Stimulated activated CD8-positive, alpha-beta memory T cell treated with anti-CD3 and anti-CD28 coated beads, Interleukin-12 subunit alpha, Interleukin-12 subunit beta, amount 100 ng/mL, for 24 hours (primary cell): ENCODE data around the gene AQP4.

Experiments used
- DNase-seq: peaks from one replicate; pipeline ENCODE4 v3.0.0-alpha.2; 2020; ENCODE audit errors: extremely low read depth

AQP4 gene, protein sequence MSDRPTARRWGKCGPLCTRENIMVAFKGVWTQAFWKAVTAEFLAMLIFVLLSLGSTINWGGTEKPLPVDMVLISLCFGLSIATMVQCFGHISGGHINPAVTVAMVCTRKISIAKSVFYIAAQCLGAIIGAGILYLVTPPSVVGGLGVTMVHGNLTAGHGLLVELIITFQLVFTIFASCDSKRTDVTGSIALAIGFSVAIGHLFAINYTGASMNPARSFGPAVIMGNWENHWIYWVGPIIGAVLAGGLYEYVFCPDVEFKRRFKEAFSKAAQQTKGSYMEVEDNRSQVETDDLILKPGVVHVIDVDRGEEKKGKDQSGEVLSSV

DNA sequence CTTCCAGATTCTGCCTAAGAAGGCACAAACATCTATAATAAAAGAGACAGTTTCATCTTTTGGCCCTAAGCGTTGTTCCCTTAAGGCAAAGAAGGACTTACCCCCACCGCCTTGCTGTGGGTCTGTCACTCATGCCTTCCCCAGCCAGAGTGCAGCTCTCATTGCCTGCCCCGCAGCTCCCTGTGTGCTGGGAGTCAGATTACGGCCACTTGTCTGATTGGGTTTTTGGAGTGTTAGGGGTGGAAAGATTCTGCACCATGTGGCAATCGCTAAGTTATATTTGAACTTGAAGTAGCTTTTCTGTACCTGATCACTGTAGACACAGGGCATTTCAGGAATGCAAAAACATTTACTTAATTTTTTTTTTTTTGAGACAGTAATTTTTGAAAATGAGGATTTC is at the start of gene AQP4:
Gene AQP4 (minus strand): TSS at position 151 of the 400 bp plus-strand sequence. CDS start 18 bp downstream, at position 133.
- no peak for DNase-seq

DNA sequence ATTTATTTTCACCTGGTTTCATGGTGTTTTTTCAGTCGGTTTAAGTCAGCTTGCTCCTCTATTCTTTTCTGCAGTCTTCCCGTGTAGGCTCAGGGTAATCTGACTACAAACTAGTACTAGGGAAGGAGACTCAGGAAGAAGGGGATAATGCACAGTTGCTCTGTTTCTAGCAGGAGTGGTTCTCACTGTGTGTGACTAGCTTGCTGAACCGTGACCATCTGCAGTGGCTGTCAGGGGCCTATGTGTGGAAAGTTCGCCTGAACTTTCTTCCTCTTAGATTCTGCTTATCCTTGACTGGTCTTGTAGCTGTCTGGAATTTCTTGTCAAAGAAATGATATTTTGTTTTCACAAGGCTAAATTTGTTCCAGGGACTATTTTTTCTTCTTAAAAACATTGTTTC is 46.3 kb upstream of the AQP4 start:
- DNase-seq, result no peak

DNA sequence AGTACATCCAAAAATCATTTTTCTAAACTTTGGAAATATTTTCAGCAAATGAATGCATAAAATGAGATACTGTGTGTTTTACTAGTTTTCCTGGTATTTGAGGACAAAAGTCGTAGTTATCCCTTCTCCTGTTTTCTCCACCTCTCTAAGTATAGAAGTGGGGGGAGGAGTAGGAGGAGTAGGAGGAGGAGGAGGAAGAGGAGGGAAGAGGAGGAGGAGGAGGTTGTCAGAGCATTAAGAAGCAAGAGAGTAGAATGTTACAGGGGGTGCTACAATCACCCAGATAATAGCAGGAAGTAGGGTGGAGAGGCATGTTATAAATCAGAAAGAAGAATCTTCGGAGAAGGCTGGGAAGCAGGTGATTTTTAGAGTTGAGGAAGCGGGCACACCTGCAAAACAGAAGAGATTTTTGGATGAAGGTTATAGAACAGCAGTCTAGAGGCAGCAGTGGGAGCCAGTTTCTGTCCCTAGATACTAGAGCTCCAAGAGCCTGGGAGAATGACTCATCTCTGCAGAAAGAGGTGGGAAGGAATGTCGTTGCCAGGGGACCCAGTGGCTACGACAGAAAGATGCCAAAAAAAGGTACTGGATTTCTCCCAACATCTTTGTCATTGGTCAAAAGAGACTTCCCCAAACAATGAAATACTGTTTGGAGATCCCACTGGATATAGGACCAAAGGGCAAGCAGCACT is 44.2 kb upstream of the AQP4 start:
- no peak for DNase-seq

DNA sequence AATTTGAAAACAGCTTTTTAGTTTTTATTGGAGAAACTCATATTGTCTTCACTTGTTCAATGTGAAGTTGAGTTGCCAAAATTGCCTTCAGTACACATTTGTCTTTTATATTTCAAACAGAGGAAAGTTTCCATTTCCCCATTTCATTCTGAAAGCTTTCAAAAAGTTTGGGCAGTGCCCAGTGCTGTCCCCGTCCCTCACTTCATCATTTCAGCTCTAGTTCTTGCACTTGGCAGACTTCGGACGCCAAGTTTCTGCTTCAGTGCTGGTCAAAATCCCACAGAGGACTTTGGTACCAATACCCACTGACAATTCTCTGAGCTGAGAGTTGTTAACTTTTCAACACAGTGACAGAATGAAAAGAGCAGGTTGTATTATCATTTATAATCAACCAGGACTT is 43.4 kb upstream of the AQP4 start:
- no peak for DNase-seq

DNA sequence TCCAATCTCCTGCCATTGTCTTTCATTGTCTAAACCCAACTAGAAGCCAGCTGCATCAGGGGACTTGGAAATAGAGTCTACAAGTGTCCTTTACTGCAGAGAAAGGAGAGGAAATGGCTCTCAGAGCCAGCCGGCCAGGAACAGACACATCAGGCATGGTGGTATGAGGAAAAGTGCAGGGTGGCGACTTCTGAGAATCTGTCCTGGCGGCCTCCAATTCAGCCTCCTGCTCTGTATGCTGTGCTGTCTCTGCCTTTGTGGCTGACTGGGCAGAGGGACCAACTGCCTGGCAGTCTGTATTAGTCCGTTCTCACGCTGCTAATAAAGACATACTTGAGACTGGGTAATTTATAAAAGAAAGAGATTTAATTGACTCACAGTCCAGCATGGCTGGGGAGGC is 36.8 kb upstream of the AQP4 start:
- no peak for DNase-seq

DNA sequence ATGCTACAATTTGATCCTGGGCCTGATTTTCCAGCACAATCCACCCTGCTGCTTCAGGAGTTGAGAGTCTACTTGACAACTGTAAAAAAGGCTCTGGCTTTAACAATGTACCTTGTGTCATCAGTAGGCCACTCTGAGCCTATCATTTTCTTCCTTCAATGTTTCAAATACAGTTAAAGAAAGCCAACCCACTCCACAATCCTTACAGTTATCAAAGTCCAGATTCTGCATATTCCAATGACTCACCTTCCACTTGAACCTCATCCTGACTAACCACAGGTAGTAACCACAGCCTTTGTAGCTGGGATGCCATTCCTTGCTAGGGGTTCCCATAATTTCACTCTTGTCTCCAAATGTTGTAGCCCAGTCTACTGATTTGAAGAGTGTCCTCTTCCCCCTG is 35.5 kb upstream of the AQP4 start:
- no peak for DNase-seq

DNA sequence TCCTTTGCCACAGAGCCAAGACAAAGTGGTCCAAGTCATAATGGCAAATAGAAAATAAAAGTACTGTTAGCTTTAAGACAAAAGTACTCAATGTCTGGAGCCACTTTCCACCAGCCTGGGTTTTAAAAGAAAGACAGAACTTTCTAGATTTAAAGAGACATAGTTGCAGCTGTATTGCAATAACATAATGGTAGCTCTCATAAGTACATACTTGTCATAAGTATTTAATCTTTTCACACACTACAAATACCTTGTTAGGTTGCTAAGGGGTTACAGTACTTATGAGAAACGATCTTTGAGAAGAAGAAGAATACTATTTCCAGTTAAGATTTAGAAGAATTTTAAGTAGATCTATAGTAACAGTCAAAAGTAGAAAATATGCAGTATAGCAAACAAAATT is 28.9 kb upstream of the AQP4 start:
- DNase-seq, result no peak

DNA sequence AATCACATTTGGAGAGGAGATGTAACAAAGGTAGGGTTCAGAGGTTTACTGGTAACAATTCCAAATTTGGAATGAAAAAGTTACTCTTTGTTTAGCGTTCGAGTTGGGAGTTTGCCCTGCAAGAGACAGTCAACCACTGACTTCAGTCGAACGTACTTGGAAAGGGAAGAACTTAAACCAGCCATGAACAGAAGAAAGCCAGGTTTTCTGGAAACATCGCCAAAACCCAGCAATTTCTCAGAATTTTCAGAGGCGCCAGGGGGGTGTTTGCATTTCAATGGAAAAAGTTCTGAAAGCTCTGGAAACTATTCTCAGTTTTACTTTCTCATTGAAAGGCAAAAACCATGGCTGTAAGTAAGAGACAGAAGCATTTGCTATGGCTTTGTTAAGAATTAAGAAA is 28.5 kb upstream of the AQP4 start:
- DNase-seq, result no peak

DNA sequence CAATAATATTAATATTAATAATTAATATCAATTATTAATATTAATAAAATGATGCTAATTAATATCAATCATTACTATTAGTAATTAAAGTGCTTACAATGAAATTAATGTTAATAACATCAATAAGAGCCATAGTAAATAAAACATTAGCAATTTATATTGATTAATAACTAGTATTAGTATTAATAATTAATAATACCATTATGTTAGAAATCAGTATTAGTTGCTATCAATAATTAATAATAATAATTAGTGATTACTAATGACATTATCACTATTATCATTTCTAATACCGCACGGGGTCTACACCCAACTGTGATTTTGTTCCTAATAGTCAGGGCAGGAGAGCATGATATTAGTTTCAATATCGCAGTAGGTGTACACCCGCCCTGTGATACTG is 22.8 kb upstream of the AQP4 start:
- no peak for DNase-seq

DNA sequence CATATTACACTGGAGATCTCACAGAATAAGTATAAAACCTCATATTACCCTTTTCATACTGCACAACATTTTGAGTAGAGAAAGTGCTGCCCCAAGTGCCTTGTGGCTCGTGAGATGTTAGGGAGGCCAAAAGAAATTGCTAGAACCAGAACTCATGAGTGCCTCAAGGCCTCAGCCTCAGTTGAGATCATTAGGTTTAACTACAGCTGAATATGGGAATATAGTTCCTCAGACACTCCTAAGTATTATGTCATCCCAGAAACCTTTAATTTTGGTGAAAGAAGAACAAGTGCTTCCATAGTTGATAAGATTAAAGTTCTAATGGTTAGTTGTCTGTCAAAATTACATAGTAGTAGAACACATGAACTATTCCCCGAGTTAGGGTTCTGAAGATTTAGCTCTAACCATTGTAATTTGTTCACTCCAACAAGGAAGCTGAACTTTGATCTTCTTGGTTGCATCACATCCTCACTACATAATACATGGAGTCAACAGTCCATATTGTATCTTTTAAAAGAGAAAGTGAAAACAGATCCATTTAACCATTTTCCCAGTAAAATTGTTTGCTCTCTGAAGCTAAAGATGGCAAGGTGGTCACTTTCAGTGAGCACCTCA is 9.6 kb upstream of the AQP4 start:
- no peak for DNase-seq

DNA sequence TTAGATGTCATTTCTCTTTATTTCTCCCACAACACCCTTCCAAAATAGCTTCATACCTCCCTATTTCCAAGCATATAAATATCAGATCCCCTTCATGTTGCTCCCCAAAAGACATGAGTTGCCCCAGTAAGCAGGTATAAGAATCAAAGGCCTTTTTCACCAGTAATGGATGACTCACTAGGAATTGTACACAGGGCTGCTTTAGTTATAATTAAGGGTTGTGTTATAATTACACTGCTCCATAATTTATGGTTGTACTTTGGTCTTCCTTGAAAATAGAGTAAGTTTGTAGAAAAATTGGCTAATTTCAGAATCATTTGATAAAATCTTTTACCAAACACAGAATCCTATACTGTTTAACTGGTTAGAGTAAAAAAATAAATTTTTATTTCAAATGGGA is 8.8 kb upstream of the AQP4 start:
- DNase-seq, result no peak

DNA sequence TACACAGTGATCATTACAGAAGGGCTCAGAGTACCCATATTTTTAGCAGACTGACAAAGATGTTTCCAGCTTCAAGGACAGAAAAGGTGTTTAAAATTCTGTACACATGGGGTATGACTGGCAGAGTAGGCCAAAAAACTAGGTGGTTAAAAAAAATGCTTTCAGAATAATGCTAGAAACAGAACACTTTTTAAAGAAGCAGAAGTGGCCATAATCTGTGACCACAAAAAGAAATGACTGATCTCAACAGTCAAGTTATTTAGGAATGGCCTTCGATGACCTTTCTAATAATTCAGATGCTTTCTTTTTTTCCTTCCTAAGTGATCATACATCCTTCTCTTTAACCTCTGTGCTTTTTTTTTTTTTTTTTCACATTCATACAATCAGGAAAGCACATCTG is 4.1 kb upstream of the AQP4 start:
- DNase-seq, result no peak

DNA sequence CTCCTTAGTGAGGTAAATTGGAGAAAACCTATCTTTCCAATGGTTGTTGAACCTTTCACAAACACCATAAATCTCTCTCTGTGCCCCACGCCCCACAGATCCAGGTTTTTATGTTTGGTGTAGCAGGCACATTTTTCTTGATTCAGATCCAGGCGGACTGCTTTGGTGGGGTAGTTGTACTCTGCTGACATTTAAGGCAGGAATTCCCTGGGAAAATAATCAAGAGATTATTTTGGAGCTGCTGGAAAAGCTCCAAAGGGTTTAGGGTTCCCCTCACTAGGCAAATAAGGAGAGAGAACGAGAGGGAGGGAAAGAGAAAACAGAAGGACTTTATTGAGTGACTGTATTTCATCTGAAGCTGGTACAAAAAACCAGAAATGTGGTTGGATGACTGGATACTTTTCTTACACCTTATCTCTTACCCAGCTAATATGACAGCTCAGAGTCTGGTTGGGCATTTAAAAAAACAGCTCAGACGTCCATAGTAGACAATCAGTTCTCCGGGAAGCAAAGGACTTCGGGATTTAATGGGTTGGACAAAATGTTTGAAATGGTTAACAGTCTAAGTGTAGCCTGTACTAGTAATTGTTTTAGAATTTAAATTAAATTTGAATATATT is 3.6 kb upstream of the AQP4 start:
- DNase-seq, result no peak

DNA sequence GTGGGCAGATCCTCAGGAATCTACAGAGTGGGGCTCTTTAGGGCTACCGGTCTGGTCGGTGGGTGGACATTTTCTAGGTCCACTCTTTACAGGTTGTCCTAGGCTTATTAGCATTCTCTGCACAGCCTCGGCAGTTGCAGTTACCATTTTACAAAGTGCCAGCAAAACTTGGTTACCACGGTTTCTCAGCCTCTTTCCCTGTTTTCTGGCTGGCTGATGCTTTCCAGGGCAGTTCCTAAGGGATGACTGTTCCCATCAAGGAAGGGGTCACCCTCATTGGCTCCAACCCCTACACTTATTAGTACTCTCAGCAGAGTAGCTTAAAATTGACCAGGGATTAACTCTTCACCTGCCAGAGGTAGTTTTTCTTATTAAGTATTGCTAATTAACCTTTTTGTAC is 2.0 kb upstream of the AQP4 start:
- no peak for DNase-seq

DNA sequence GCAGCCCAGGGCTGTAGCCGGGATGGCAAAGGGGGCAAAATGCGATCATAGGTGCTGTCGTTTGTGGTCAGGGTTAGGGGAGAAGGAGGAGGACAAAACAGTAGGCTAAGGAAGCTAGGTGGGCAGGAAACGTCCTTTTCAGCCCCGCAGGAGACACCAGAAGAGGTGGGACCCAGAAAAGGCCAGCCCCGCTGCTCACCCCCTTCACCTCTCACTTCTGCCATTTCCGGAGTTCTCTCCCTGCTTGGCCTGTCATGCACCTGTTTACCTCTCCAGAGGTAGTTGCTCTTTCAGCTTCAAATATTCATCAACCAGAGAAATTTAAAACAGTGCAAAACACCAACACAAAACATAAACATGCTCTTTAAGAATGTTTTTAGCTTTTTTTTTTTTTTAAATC is 849 bp downstream of the AQP4 start:
- no peak for DNase-seq

DNA sequence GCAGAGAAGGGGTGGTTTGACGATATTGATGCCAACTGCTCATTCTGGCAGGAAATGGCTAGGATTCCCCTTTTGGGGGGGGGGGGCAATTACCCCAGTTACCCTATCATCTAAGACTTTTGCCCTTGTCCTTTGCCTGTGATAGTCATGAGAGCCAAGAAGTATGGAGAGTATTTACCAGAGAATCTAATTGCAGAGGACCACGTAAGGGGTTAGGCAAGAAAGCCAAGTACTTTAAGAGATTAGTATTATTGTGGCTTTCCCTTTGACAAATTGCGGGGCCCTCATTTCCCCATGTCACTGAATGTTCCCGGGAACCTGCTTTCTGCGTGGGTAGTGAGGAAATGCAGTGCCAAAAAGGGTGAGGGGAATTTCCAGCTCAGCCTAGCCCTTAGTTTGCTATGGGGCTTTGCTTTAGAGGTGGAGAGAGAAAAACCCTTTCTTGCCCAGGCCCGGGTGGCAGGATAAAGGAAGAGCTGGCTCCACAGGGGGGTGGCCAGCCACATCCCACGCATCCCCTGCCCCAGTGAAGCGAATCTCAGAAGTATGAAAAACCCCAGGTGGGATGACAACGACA is 1.5 kb downstream of the AQP4 start:
- DNase-seq, result no peak

DNA sequence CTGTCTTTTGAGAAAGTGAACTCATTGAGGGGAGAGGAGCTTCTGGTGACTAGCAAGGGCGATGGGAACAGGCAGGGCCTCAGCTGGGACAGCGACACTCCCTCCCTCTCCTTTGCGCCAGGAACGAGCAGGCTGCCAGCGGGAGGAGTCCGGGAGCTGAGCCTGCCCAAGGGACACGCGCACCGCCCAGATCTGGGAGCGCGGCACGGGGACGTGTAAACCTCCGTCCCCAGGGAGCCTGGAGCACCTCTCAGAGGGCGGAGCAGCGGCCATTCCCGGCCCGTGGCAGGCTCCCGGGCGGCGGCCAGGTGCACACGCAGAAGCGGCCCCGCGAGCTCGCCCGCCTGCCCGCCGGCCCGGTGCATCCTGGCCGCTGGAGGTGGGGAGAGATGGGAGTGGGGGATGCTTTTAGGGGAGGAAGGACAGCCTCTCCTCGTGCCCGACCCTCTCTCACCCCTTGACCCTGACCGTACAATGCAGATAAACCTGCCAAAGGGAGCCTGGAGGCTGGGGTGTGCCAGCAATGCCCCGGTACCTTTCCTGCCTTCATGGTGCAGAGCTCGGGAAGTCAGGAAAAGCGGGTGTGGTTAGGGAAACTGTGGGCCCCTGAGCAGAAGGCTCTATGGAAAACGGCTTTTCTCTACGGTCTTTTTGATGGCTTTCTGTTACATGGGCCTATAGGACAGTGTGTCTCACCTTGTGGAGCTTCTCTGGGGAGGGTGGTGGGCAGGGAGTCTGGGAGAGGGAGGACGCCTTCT is 2.2 kb downstream of the AQP4 start:
- no peak for DNase-seq

DNA sequence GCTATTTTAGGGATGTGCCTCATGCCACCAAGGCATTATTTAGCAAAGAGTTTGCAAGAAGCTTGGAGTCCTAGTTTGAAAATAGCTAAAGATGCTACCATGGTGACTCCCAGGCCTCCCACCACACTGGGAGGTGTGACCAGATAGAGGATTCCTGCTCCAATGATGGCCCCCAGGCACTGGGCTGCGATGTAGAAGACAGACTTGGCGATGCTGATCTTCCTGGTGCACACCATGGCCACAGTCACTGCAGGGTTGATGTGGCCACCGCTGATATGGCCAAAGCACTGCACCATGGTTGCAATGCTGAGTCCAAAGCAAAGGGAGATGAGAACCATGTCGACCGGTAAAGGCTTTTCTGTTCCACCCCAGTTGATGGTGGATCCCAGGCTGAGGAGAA is 3.4 kb downstream of the AQP4 start:
- DNase-seq, result no peak

DNA sequence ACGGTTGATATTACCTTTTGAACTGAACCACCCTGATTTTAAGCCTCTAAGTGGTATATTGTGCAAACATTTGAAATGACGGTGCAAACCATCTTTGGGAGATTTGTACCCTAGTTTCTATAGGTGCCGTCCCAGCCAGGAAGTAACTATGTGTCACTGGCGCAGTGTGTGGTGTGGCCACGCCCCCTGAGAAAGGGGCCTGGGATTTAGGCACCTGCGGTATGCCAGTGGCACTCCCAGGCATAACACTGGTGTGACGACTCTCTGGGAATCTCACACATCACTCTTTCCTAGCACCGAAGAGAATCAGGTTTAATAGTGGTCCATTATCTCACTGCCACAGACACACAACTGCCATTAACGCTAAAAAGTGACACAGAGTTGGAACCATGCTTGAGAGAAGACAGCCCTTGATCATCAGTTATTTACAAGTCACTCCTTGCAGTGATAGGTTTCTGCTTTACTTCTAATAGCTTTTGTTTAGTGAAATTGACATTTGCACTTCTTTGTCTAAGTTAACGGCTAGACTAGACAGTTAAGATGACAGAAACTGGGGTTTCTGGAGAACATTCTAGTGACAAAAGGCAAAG is 11.1 kb downstream of the AQP4 start:
- DNase-seq, result no peak

DNA sequence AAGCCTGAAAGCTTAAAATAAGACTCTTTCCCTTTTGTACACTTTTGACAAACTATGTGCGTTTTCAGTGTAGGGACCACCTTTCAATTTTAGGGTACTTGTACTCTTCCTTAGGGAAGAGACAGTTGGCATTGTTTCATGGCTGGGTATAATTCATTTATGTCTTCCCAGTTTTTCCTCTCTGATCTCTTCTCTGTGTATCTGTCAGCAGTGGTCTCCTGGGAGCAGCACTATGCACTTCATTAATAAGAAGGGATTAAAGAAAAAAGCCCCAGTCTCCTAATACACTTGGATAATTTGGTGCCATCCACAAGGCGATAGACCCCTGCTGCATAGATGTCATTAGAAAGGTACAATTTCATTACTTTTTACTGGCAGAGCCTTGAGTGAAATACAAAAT is 12.1 kb downstream of the AQP4 start:
- no peak for DNase-seq

DNA sequence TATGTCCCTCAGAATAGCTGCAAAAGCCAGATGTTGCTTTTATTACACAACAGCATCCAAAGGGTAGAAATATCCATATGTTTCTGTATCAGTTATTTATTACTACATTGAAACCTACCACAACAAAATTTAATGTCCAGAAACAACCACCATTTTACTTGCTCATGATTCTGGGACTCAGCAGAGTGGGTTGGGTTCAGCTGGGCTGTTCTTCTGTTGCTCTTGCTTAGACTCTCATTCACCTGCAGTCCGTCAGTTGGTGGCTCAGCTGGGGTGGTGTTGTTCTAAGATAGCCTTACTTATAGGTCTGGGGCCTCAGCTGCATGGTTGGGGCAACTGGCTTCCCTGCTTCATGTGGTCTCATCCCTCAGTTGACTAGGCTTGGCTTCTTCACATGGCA is 21.7 kb downstream of the AQP4 start:
- DNase-seq, result no peak
